SK-N-SH treated with all-trans-retinoic acid at 6 μM for 48 hours (cell line): ENCODE results near the gene RAB30.

ENCODE experiments used
- CSDC2 ChIP-seq: fragments of 250-450 bp; sonication (Bioruptor Pico); IDR thresholded peaks from 2 replicates; pipeline ENCODE4 v1.5.0; 2020; ENCODE audit warnings: mild to moderate bottlenecking, moderate library complexity
- RARB ChIP-seq: fragments of 250-450 bp; sonication (Bioruptor Pico); IDR thresholded peaks from 2 replicates; pipeline ENCODE4 v1.8.0; 2021; ENCODE audit warnings: mild to moderate bottlenecking, moderate library complexity
- ZNF565 ChIP-seq: fragments of 450-650 bp; formaldehyde crosslinking; conservative IDR thresholded peaks from 2 replicates; pipeline ENCODE4 v1.5.0; 2020; ENCODE audit warnings: low read depth, mild to moderate bottlenecking, moderate library complexity
- TF ChIP-seq, protein P1 (sequence below): fragments of 250-450 bp; sonication (Bioruptor Pico); IDR thresholded peaks from 2 replicates; pipeline ENCODE4 v1.8.0; 2020; ENCODE audit warnings: mild to moderate bottlenecking, moderate library complexity, borderline replicate concordance

DNA sequence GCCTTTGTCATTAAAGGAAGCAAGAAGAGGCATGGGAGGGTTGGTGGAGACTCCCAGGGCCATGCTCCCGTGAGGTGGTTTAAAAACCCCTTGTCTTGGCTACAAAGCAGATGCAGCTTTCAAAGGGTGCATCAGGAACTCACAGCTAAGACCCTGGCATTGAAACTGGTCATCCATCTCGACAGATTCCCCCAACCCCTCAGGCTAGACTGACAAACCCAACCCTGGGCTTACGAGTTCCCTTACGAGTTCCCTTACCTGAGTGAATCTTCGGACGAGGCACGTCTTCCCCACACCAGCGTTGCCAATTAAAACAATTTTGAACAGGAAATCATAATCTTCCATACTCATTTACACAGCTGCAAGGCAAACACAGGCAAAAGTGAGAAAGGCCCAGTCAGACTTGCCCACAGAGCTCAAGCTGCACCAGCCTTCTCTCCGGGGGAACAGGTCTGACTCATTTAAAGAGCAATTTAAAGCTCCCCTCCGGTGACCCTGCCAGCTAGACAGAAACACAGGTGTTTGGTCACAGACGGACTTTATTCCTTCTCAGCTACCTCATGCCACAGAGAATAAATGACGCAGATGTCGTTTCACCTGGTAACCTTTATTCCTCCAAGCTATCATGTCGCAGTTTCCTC, 74.6 kb downstream of the RAB30 start:
- TF ChIP-seq, protein P1, sequence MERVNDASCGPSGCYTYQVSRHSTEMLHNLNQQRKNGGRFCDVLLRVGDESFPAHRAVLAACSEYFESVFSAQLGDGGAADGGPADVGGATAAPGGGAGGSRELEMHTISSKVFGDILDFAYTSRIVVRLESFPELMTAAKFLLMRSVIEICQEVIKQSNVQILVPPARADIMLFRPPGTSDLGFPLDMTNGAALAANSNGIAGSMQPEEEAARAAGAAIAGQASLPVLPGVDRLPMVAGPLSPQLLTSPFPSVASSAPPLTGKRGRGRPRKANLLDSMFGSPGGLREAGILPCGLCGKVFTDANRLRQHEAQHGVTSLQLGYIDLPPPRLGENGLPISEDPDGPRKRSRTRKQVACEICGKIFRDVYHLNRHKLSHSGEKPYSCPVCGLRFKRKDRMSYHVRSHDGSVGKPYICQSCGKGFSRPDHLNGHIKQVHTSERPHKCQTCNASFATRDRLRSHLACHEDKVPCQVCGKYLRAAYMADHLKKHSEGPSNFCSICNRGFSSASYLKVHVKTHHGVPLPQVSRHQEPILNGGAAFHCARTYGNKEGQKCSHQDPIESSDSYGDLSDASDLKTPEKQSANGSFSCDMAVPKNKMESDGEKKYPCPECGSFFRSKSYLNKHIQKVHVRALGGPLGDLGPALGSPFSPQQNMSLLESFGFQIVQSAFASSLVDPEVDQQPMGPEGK (CRISPR knock-in tag): no peak
- TF ChIP-seq CSDC2 (no peak), ZNF565 (CRISPR knock-in tag) (no peak), RARB (CRISPR knock-in tag) (no peak)
